Measurements from ENCODE around the gene INPP5J. TPM values are rescaled to one million over a fixed set of nuclear protein-coding genes. Genes with fewer than 3 reads are reported as not detected.

The INPP5J gene
- total RNA-seq: 0.26 and 0.46 TPM in 2 replicates

GRCh38 chr22:31122532-31123291, at the start of gene INPP5J:
Gene INPP5J (plus strand): TSS chr22:31122966. CDS start chr22:31123015, 49 bp downstream.

GRCh38 chr22:31080848-31081649, 41.7 kb upstream of the INPP5J start, which contains the start of gene SMTN:
Gene SMTN (plus strand): TSS chr22:31081318. CDS start chr22:31083259, 1,941 bp downstream.

DNA sequence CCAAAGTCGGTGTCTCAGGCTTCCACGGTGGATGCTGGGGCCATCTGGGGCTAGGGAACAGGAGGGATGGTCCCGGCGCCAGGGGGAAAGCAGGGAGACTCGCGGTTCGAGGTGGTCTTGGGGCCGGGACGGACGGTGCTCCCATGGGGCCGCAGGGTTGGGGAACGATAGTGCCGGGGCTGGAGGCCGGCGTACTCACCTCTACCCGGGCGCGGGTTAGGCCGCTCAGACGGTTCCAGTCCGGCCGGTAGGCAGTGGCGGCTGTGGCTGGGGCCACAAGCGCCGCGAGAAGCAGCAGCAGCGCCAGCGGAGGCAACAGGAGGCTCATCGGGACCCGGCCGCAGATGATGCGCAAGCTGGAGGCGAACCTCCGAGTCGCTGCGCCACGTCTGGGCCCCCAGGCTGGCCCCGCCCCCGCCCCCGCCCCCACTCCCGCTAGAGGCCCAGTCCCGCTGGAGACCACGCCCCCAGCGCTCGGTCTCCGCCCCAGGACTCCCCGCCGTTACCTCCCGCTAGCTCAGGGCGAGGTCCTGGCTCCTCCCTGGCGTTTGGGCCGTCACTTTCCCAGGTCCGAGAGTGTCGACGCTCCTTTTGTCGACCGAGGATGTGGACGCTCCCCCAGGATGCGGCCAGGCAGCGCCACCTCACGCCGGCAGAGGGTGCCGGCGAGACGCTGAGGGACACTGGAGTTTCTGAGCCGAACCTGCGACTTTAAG, 15.4 kb upstream of the INPP5J start, which contains the start of gene SELENOM:
Gene SELENOM, minus strand, starts transcription at position 391 of the 716 bp plus-strand sequence. Its CDS starts 63 bp downstream, at position 328.

DNA sequence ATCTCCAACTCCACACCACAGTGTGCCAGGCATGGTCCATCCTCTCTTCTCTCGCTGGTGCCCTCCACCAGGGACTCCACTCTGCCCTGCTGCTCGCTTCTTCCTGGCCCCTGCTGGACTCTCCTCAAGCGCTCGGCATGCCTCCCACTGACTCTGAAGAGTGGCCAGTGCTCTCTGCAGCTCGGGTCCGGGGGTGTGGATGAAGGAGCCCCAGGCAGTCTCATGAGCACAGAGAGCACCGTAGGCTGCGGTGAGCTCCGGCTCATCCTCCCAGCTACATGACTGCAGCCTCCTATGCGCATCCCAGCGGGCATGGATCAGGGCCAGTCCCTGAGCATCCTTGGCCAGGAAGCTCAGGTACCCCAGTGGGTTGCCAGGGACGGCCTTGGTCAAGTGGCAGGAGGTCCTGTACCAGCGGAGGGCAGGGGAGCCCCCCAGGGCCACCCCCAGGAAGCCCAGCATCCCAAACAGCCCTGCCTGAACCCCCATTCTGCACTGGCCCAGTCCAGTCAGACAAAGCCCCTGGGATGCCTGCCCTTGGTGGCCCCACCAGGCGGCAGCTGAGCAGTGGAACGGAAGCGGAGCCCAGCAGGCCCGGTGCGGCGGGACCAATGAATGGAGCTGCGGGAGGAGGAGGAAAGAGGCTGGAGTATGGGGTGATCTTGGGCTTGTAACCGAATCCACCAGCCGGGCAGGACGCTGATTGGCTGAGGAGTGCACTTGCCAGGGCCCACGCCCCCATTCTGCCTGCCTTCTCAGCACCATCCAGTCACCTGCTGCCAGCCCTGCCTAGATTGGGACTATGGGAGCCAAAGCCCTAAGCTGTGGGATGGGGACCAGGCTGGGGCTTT, 17.3 kb downstream of the INPP5J start, which contains the start of gene PLA2G3:
Gene PLA2G3, minus strand, starts transcription at position 643 of the 851 bp plus-strand sequence. Its CDS starts 154 bp downstream, at position 489.

Other genes starting within 250 kb of the INPP5J start
- 27.2 and 31.8 TPM in 2 replicates for gene MORC2, start 154.2 kb upstream of the INPP5J start, total RNA-seq
- gene TUG1, start 153.7 kb upstream of the INPP5J start, total RNA-seq: 58.4 and 63.7 TPM in 2 replicates
- 89.5 and 90.9 TPM in 2 replicates for gene SMTN, start 41.6 kb upstream of the INPP5J start, total RNA-seq
- gene SELENOM, start 15.4 kb upstream of the INPP5J start, total RNA-seq: 145 and 156 TPM in 2 replicates
- not detected in 2 replicates for gene PLA2G3, start 17.5 kb downstream of the INPP5J start, total RNA-seq
- gene RNF185, start 37.2 kb downstream of the INPP5J start, total RNA-seq: 42.2 and 45.2 TPM in 2 replicates
- 22.8 and 125 TPM in 2 replicates for gene LIMK2, start 89.3 kb downstream of the INPP5J start, total RNA-seq
- 28.9 and 29.4 TPM in 2 replicates for gene PIK3IP1, start 169.5 kb downstream of the INPP5J start, total RNA-seq
- gene PATZ1, start 223.4 kb downstream of the INPP5J start, total RNA-seq: 14.6 and 15.7 TPM in 2 replicates

All from smooth muscle cell of the pulmonary artery (primary cell).